Neural crest cell (in vitro differentiated cells): Measurements from ENCODE around the gene GATB. TPM values are rescaled to one million over a fixed set of nuclear protein-coding genes. Genes with fewer than 3 reads are reported as not detected.

Experiments
- DNase-seq: peaks from one replicate; pipeline ENCODE4 v3.0.0; 2021; ENCODE audit warnings: low read depth, mixed read lengths, low spot score
- H3K27ac Mint-ChIP-seq: one replicate; pipeline ENCODE4 v1.8.0; 2021; ENCODE audit warnings: mild to moderate bottlenecking, mixed read lengths; ENCODE audit not compliant: unreplicated experiment
- H3K27me3 Mint-ChIP-seq: 2 replicates; pipeline ENCODE4 v1.8.0; 2021; ENCODE audit warnings: low read depth, mild to moderate bottlenecking, mixed read lengths
- H3K36me3 Mint-ChIP-seq: 2 replicates; pipeline ENCODE4 v1.8.0; 2021; ENCODE audit warnings: low read depth, mild to moderate bottlenecking, mixed read lengths
- H3K4me1 Mint-ChIP-seq: 2 replicates; pipeline ENCODE4 v1.8.0; 2021; ENCODE audit warnings: mixed read lengths
- H3K4me3 Mint-ChIP-seq: one replicate; pipeline ENCODE4 v1.8.0; 2021; ENCODE audit warnings: mild to moderate bottlenecking, mixed read lengths
- H3K9me3 Mint-ChIP-seq: 2 replicates; pipeline ENCODE4 v1.8.0; 2021; ENCODE audit warnings: mixed read lengths
- CTCF ChIP-seq: fragments of 200-600 bp; sonication (generic); conservative IDR thresholded peaks from 2 replicates; pipeline ENCODE4 v1.5.0; 2021; ENCODE audit warnings: antibody characterized with exemption, mild to moderate bottlenecking
- total RNA-seq: library from RNA; stranded (reverse); gene quantifications from 2 replicates; pipeline ENCODE4 v1.2.1, GENCODE V29; 2021

Gene GATB
- total RNA-seq, 1 donor from 2014 or later, result 24.9 TPM

GRCh38 chr4:151729731-151730559 is 30.9 kb downstream of the GATB start:
- Mint-ChIP-seq H3K9me3 (peaks cover 4% of the 10 kb centered on the region), H3K4me1 (peaks cover 6% of the 10 kb centered on the region), H3K27me3 (no peaks in the 10 kb centered on the region), H3K27ac (no peak overlapping the region), H3K4me3 (no peak overlapping the region), H3K36me3 (peaks cover 27% of the 10 kb centered on the region)
- no peak for DNase-seq
- no peak for TF ChIP-seq CTCF

- TF ChIP-seq CTCF, result no peak
- no peak overlapping the region for H3K4me3 Mint-ChIP-seq
- H3K9me3 Mint-ChIP-seq, result peaks cover 4% of the 10 kb centered on the region
- no peak overlapping the region for H3K27ac Mint-ChIP-seq
- no peaks in the 10 kb centered on the region for H3K27me3 Mint-ChIP-seq
- peaks cover 20% of the 10 kb centered on the region for H3K36me3 Mint-ChIP-seq
- no peak for DNase-seq
- H3K4me1 Mint-ChIP-seq, result peaks cover 8% of the 10 kb centered on the region
Observed at GRCh38 chr4:151728679-151729078, 32.1 kb downstream of the GATB start.

- Mint-ChIP-seq H3K9me3 (peaks cover 4% of the 10 kb centered on the region), H3K27ac (no peak overlapping the region), H3K4me3 (no peak overlapping the region), H3K27me3 (no peaks in the 10 kb centered on the region), H3K36me3 (peaks cover 14% of the 10 kb centered on the region), H3K4me1 (peaks cover 10% of the 10 kb centered on the region)
- TF ChIP-seq CTCF, result no peak
- DNase-seq, result no peak
Observed at GRCh38 chr4:151728006-151728405, 32.8 kb downstream of the GATB start.

- no peak overlapping the region for H3K4me3 Mint-ChIP-seq
- no peaks in the 10 kb centered on the region for H3K27me3 Mint-ChIP-seq
- no peak overlapping the region for H3K27ac Mint-ChIP-seq
- peaks cover 4% of the 10 kb centered on the region for H3K9me3 Mint-ChIP-seq
- H3K4me1 Mint-ChIP-seq, result peaks cover 10% of the 10 kb centered on the region
- DNase-seq, result no peak
- peaks cover 11% of the 10 kb centered on the region for H3K36me3 Mint-ChIP-seq
- no peak for TF ChIP-seq CTCF
Observed at GRCh38 chr4:151727365-151727764, 33.4 kb downstream of the GATB start.

GRCh38 chr4:151725087-151725486 is 35.7 kb downstream of the GATB start:
- no peak overlapping the region for H3K27ac Mint-ChIP-seq
- H3K36me3 Mint-ChIP-seq, result peaks cover 3% of the 10 kb centered on the region
- H3K4me1 Mint-ChIP-seq, result peaks cover 5% of the 10 kb centered on the region
- no peaks in the 10 kb centered on the region for H3K9me3 Mint-ChIP-seq
- TF ChIP-seq CTCF, result no peak
- no peaks in the 10 kb centered on the region for H3K27me3 Mint-ChIP-seq
- no peak overlapping the region for H3K4me3 Mint-ChIP-seq
- no peak for DNase-seq
